Measurements from ENCODE around the gene DNAH11. TPM values are rescaled to one million over a fixed set of nuclear protein-coding genes. Genes with fewer than 3 reads are reported as not detected.

Gene DNAH11
- polyA plus RNA-seq, 1 experiment: not detected

GRCh38 chr7:21608465-21608864, 65.6 kb downstream of the DNAH11 start:
- DNase-seq (ENCODE audit: low read depth, low spot score): no peak
- ChIA-PET POLR2A (no interaction called here), CTCF (no interaction called here)
- Histone ChIP-seq H3K27ac (ENCODE audit: low read depth, low read length) (no peak overlapping the region), H3K9me3 (ENCODE audit: control insufficient read depth, insufficient read depth, low read length) (no peaks in the 10 kb centered on the region), H3K27me3 (ENCODE audit: control insufficient read depth, insufficient read depth, low read length) (no peaks in the 10 kb centered on the region), H3K4me3 (ENCODE audit: low read depth, low read length) (no peak overlapping the region)
- TF ChIP-seq, protein P1, sequence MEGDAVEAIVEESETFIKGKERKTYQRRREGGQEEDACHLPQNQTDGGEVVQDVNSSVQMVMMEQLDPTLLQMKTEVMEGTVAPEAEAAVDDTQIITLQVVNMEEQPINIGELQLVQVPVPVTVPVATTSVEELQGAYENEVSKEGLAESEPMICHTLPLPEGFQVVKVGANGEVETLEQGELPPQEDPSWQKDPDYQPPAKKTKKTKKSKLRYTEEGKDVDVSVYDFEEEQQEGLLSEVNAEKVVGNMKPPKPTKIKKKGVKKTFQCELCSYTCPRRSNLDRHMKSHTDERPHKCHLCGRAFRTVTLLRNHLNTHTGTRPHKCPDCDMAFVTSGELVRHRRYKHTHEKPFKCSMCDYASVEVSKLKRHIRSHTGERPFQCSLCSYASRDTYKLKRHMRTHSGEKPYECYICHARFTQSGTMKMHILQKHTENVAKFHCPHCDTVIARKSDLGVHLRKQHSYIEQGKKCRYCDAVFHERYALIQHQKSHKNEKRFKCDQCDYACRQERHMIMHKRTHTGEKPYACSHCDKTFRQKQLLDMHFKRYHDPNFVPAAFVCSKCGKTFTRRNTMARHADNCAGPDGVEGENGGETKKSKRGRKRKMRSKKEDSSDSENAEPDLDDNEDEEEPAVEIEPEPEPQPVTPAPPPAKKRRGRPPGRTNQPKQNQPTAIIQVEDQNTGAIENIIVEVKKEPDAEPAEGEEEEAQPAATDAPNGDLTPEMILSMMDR (IDR thresholded peaks at IDR 0.05; ENCODE audit: low read depth, low read length): no peak

- CTCF ChIA-PET: no interaction called here
- Histone ChIP-seq H3K9me3 (ENCODE audit: control insufficient read depth, insufficient read depth, low read length) (no peaks in the 10 kb centered on the region), H3K27me3 (ENCODE audit: control insufficient read depth, insufficient read depth, low read length) (no peaks in the 10 kb centered on the region), H3K27ac (ENCODE audit: low read depth, low read length) (no peak overlapping the region), H3K4me3 (ENCODE audit: low read depth, low read length) (no peak overlapping the region)
- DNase-seq (ENCODE audit: low read depth, low spot score): no peak
- POLR2A ChIA-PET: no interaction called here
- TF ChIP-seq, protein P1 (IDR thresholded peaks at IDR 0.05; ENCODE audit: low read depth, low read length): no peak
These were observed 68.3 kb downstream of the DNAH11 start for GRCh38 chr7:21611129-21611528.

DNA sequence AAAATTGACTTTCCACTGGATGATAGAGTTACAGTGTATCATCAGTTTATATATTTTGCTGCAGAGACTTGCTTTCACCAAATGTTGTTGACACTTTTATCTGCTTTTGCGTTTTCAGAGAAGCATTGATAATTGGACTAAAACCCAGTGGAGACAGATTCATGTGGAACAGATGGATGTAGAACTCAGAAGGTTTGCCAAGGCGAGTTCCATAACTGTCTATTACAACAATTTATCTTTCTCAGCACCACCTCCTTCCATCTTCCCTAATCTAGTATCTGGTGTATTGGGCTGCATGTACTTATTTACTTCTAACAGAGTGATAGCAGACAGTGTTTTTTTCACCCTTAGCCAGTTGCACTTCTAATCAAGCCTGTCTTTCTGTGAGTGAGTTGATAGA, 73.3 kb downstream of the DNAH11 start:
- H3K9me3 ChIP-seq (ENCODE audit: control insufficient read depth, insufficient read depth, low read length): no peaks in the 10 kb centered on the region
- TF ChIP-seq, protein P1 (IDR thresholded peaks at IDR 0.05; ENCODE audit: low read depth, low read length): no peak
- ChIA-PET POLR2A (no interaction called here), CTCF (no interaction called here)
- H3K4me3 ChIP-seq (ENCODE audit: low read depth, low read length): no peak overlapping the region
- H3K27me3 ChIP-seq (ENCODE audit: control insufficient read depth, insufficient read depth, low read length): no peaks in the 10 kb centered on the region
- no peak overlapping the region for H3K27ac ChIP-seq (ENCODE audit: low read depth, low read length)
- DNase-seq (ENCODE audit: low read depth, low spot score): no peak

DNA sequence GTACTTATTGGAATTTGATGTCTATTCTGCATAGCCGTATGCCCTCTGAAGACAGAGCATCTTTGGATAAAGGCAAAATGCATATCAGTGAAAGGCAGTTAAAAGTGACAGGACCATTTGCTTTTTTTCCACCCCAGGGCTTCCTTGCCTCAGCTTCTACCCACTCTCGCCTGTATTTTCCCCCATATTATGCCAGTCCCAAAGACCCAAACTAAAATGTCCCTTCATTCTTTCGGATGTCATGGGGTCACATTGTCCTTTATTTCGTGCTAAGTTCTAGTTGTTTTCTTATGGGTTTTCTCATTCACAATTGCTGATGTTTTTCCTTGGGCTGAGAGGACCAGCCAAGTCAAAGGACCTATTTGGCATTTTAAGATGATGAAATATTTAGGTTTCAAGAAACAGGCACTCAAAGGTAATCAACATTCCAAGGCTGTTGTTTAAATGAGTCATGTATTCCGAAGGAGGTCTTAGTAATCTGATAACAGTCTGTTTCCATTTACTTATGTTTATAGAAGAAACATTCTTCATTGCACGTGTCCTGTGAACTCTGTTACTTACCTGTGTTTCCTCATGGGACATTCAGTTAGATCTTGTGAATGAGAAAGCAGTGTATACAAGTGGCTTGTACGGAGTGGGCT, 74.1 kb downstream of the DNAH11 start:
- CTCF ChIA-PET: no interaction called here
- H3K27ac ChIP-seq (ENCODE audit: low read depth, low read length): no peak overlapping the region
- TF ChIP-seq, protein P1 (IDR thresholded peaks at IDR 0.05; ENCODE audit: low read depth, low read length): no peak
- H3K9me3 ChIP-seq (ENCODE audit: control insufficient read depth, insufficient read depth, low read length): no peaks in the 10 kb centered on the region
- POLR2A ChIA-PET: no interaction called here
- no peak overlapping the region for H3K4me3 ChIP-seq (ENCODE audit: low read depth, low read length)
- DNase-seq (ENCODE audit: low read depth, low spot score): no peak
- no peaks in the 10 kb centered on the region for H3K27me3 ChIP-seq (ENCODE audit: control insufficient read depth, insufficient read depth, low read length)

DNA sequence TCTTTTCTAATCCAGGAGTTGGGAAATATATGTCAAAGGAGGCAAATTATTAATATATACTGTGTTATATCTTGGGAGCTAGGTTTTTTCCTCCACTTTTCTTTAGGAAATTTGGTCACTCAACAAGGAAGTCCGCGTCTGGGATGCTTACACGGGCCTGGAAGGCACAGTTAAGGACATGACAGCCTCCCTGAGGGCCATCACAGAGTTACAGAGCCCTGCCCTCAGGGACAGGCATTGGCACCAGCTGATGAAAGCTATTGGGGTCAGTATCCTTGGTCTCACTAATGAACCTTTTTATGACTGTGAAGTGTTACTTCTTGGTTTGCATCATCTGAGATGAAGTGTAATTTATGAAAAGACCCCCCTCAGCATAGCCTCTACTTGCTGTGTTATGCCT, 74.7 kb downstream of the DNAH11 start:
- Histone ChIP-seq H3K27ac (ENCODE audit: low read depth, low read length) (no peak overlapping the region), H3K27me3 (ENCODE audit: control insufficient read depth, insufficient read depth, low read length) (no peaks in the 10 kb centered on the region), H3K4me3 (ENCODE audit: low read depth, low read length) (no peak overlapping the region), H3K9me3 (ENCODE audit: control insufficient read depth, insufficient read depth, low read length) (no peaks in the 10 kb centered on the region)
- TF ChIP-seq, protein P1 (IDR thresholded peaks at IDR 0.05; ENCODE audit: low read depth, low read length): no peak
- DNase-seq (ENCODE audit: low read depth, low spot score): no peak
- CTCF ChIA-PET: no interaction called here
- POLR2A ChIA-PET: no interaction called here

All from AG04450 (cell line).